Thyroid gland (tissue), 4 donors: ENCODE data around the gene EFNA5. TPM values are rescaled to one million over a fixed set of nuclear protein-coding genes. Genes with fewer than 3 reads are reported as not detected.

Experiments used
- DNase-seq, 2 donors: peaks; one replicate each; pipeline ENCODE4 v3.0.0-alpha.2; 2019
- H3K27ac ChIP-seq, 3 donors: fragments of 200-600 bp; sonication (generic); 1 replicate in 2 of 3; 2 replicates in 1 of 3; pipeline ENCODE4 v1.5.1; 2016 to 2019; ENCODE audit warnings: mild to moderate bottlenecking in 1 of 3, moderate library complexity in 1 of 3
- H3K27me3 ChIP-seq: fragments of 200-600 bp; sonication (generic); one replicate; pipeline ENCODE4 v1.5.1; 2019
- H3K36me3 ChIP-seq, 2 donors: fragments of 200-600 bp; sonication (generic); one replicate each; pipeline ENCODE4 v1.5.1; 2016 to 2019
- H3K4me1 ChIP-seq, 2 donors: fragments of 200-600 bp; sonication (generic); one replicate each; pipeline ENCODE4 v1.5.1; 2017 to 2019
- H3K4me3 ChIP-seq, 3 donors: fragments of 200-600 bp; sonication (generic); replicated peaks in 1 of 3; 1 replicate in 2 of 3; 2 replicates in 1 of 3; pipeline ENCODE4 v1.5.1; 2016; ENCODE audit warnings: mild to moderate bottlenecking in 1 of 3
- H3K9me3 ChIP-seq: fragments of 200-600 bp; sonication (generic); one replicate; pipeline ENCODE4 v1.5.1; 2017
- CTCF ChIP-seq, 6 experiments: fragments of 200-600 bp in 3 of 6; fragments of 450-650 bp in 3 of 6; sonication (generic) in 3 of 6; IDR thresholded peaks; one replicate each; pipeline ENCODE4 v1.5.1; 2016 to 2019; ENCODE audit warnings: antibody characterized with exemption in 6 of 6, mild to moderate bottlenecking in 2 of 6, inconsistent platforms in 1 of 6, moderate library complexity in 1 of 6
- POLR2A ChIP-seq, 2 donors: fragments of 450-650 bp; IDR thresholded peaks; one replicate each; pipeline ENCODE4 v1.6.1; 2017; ENCODE audit warnings: antibody characterized with exemption in 2 of 2, mild to moderate bottlenecking in 2 of 2, moderate library complexity in 1 of 2
- WGBS, 2 donors: methylation state at CpG; one replicate each; pipeline ENCODE4 v1.1.5; 2017; 5-methylcytosine and 5-hydroxymethylcytosine counted together
- intact Hi-C: fragments of 100-400 bp; cut with DNase I; formaldehyde crosslinking; loops from one replicate; pipeline ENCODE4 v1.15.1; 2023
- total RNA-seq, 4 donors: library from RNA; depleted of rRNA; stranded (reverse); fragments of >200 nt; gene quantifications; one replicate each; pipeline ENCODE4 v1.2.3, GENCODE V29; 2016

Gene EFNA5
- total RNA-seq, 4 donors from 2014 or later, result 5.7 to 17.2 (median 6.4) TPM

- H3K9me3 ChIP-seq, result no peaks in the 10 kb centered on the region
- 59 to 63% methylated on average over 2 of the region's 2 CpGs for WGBS, 2 donors
Observed at GRCh38 chr5:107518616-107519015, 152.1 kb downstream of the EFNA5 start.

DNA sequence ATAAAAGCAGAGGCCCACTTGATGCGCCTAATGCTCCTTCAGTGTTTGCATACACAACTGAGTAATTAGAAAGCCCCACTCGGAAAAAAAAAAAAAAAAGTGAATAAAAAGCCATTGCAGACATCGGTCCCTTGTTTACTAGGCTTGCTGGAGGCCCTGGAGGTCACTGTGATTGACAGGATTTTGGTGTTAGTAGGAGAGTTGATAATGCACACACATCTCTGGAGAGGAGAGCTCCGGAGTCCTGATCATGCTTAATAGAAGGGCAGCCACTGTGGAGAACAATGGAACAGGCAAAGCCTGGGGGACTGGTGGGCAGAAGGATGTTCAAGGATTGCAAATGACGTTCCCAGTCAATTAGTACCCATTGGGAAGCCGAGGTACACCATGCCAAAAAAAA is 152.5 kb downstream of the EFNA5 start:
- DNase-seq, result no peak
- Histone ChIP-seq H3K4me3 (no peak overlapping the region), H3K9me3 (no peaks in the 10 kb centered on the region), H3K4me1 (no peaks in the 10 kb centered on the region), H3K27ac (no peak overlapping the region), H3K36me3 (no peaks in the 10 kb centered on the region), H3K27me3 (no peaks in the 10 kb centered on the region)
- 64% methylated on average over 6 of the region's 6 CpGs for WGBS, 2 donors
- intact Hi-C loops, result no loop called here
- no peak for TF ChIP-seq POLR2A (IDR thresholded peaks at IDR 0.05)
- TF ChIP-seq CTCF (IDR thresholded peaks at IDR 0.05), result no peak

More at GRCh38 chr5:107518616-107519015, 152.1 kb downstream of the EFNA5 start:
- no peak for DNase-seq
- Histone ChIP-seq H3K27ac (no peak overlapping the region), H3K27me3 (no peaks in the 10 kb centered on the region), H3K4me3 (no peak overlapping the region), H3K4me1 (no peaks in the 10 kb centered on the region), H3K36me3 (no peaks in the 10 kb centered on the region)
- intact Hi-C loops, result no loop called here
- TF ChIP-seq CTCF (IDR thresholded peaks at IDR 0.05) (no peak), POLR2A (IDR thresholded peaks at IDR 0.05) (no peak)

DNA sequence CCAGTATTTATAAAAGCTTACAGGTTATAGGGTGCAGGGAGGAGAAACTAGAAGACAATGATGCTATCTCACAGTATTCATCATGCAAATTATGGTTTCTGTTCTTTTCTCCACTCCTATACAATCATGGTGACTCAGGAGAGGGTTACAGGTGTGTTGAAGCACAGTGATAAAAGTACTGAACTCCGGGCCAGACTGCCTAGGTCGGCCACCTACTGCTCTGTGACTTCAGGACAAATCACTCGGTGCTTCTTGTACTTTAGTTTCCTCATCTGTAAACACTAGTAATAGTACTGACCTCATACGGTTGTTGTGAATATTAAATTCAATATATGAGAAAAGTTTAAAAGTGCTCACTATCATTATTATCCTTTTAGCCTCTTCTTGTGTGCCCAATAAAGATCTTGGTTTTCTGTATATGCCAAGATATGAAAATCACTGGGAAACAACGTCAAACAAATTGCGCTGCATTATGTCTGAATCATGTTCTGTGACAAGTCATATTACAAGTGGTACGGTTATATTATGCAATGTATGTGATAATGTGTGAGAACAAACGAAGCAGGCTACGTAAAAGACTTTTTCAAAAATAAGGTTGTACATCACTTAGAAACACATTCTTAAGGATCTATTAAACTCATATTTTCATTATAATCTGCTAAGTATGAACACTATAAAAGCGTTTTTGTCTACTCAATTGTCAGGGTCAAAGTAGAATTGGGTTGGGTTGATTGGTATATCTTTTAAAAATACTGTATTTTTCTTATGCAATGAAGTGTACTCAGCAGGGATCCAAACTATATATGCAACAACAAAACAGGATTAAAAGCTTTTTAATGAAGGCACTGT is 153.3 kb downstream of the EFNA5 start:
- TF ChIP-seq POLR2A (IDR thresholded peaks at IDR 0.05), result no peak
- H3K4me3 ChIP-seq, result no peak overlapping the region
- DNase-seq, result no peak
- intact Hi-C loops, result no loop called here
- H3K9me3 ChIP-seq, result no peaks in the 10 kb centered on the region
- 90 to 91% methylated on average over 10 of the region's 10 CpGs for WGBS, 2 donors
- H3K27ac ChIP-seq, result no peak overlapping the region
- no peaks in the 10 kb centered on the region for H3K4me1 ChIP-seq
- H3K27me3 ChIP-seq, result no peaks in the 10 kb centered on the region
- no peaks in the 10 kb centered on the region for H3K36me3 ChIP-seq

- Histone ChIP-seq H3K9me3 (no peaks in the 10 kb centered on the region), H3K4me1 (no peaks in the 10 kb centered on the region), H3K27ac (no peak overlapping the region), H3K4me3 (no peak overlapping the region), H3K36me3 (no peaks in the 10 kb centered on the region), H3K27me3 (no peaks in the 10 kb centered on the region)
- WGBS, 2 donors, result 77 to 95% methylated on average over 3 of the region's 3 CpGs
- intact Hi-C loops, result no loop called here
- no peak for DNase-seq
- TF ChIP-seq CTCF (IDR thresholded peaks at IDR 0.05) (no peak), POLR2A (IDR thresholded peaks at IDR 0.05) (no peak)
Observed at GRCh38 chr5:107516452-107517184, 154.1 kb downstream of the EFNA5 start.

GRCh38 chr5:107515521-107516080 is 155.1 kb downstream of the EFNA5 start:
- no peak for DNase-seq
- Histone ChIP-seq H3K27me3 (no peaks in the 10 kb centered on the region), H3K4me3 (no peak overlapping the region), H3K36me3 (no peaks in the 10 kb centered on the region), H3K27ac (no peak overlapping the region), H3K4me1 (no peaks in the 10 kb centered on the region), H3K9me3 (no peaks in the 10 kb centered on the region)
- intact Hi-C loops, result no loop called here
- TF ChIP-seq POLR2A (IDR thresholded peaks at IDR 0.05) (no peak), CTCF (IDR thresholded peaks at IDR 0.05) (no peak)
- WGBS, 2 donors, result 94 to 97% methylated on average over 7 of the region's 7 CpGs
